Thyroid gland (tissue), 4 donors: ENCODE data around the gene DNM3. TPM values are rescaled to one million over a fixed set of nuclear protein-coding genes. Genes with fewer than 3 reads are reported as not detected.

ENCODE experiments used
- DNase-seq, 2 donors: peaks; one replicate each; pipeline ENCODE4 v3.0.0-alpha.2; 2019
- H3K27ac ChIP-seq, 3 donors: fragments of 200-600 bp; sonication (generic); 1 replicate in 2 of 3; 2 replicates in 1 of 3; pipeline ENCODE4 v1.5.1; 2016 to 2019; ENCODE audit warnings: mild to moderate bottlenecking in 1 of 3, moderate library complexity in 1 of 3
- H3K27me3 ChIP-seq: fragments of 200-600 bp; sonication (generic); one replicate; pipeline ENCODE4 v1.5.1; 2019
- H3K36me3 ChIP-seq, 2 donors: fragments of 200-600 bp; sonication (generic); one replicate each; pipeline ENCODE4 v1.5.1; 2016 to 2019
- H3K4me1 ChIP-seq, 2 donors: fragments of 200-600 bp; sonication (generic); one replicate each; pipeline ENCODE4 v1.5.1; 2017 to 2019
- H3K4me3 ChIP-seq, 3 donors: fragments of 200-600 bp; sonication (generic); replicated peaks in 1 of 3; 1 replicate in 2 of 3; 2 replicates in 1 of 3; pipeline ENCODE4 v1.5.1; 2016; ENCODE audit warnings: mild to moderate bottlenecking in 1 of 3
- H3K9me3 ChIP-seq: fragments of 200-600 bp; sonication (generic); one replicate; pipeline ENCODE4 v1.5.1; 2017
- CTCF ChIP-seq, 6 experiments: fragments of 200-600 bp in 3 of 6; fragments of 450-650 bp in 3 of 6; sonication (generic) in 3 of 6; IDR thresholded peaks; one replicate each; pipeline ENCODE4 v1.5.1; 2016 to 2019; ENCODE audit warnings: antibody characterized with exemption in 6 of 6, mild to moderate bottlenecking in 2 of 6, inconsistent platforms in 1 of 6, moderate library complexity in 1 of 6
- POLR2A ChIP-seq, 2 donors: fragments of 450-650 bp; IDR thresholded peaks; one replicate each; pipeline ENCODE4 v1.6.1; 2017; ENCODE audit warnings: antibody characterized with exemption in 2 of 2, mild to moderate bottlenecking in 2 of 2, moderate library complexity in 1 of 2
- WGBS, 2 donors: methylation state at CpG; one replicate each; pipeline ENCODE4 v1.1.5; 2017; 5-methylcytosine and 5-hydroxymethylcytosine counted together
- intact Hi-C: fragments of 100-400 bp; cut with DNase I; formaldehyde crosslinking; loops from one replicate; pipeline ENCODE4 v1.15.1; 2023
- total RNA-seq, 4 donors: library from RNA; depleted of rRNA; stranded (reverse); fragments of >200 nt; gene quantifications; one replicate each; pipeline ENCODE4 v1.2.3, GENCODE V29; 2016

DNM3 gene
- total RNA-seq, 4 donors from 2014 or later = 9.0 to 13.6 (median 10.8) TPM

DNA sequence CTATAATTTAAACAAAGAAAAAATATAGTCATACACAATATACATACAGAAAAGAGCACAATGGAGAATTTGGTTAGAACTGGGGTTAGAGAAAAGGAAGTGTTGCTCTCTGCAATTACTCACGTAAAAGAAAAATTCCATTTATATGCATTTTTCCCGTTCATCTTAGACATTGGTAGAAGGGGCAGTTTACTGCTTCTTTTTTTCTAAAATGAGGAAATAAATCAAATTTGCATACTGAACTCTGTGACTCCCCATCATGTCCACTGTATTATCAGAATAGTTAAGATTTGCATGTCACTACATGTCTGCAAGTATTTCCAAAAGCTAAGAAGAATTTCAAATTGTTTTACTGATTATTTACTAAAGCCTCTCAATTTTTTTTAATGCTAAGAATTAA, 535.1 kb downstream of the DNM3 start:
- no peaks in the 10 kb centered on the region for H3K27me3 ChIP-seq
- no peak overlapping the region for H3K27ac ChIP-seq
- DNase-seq = no peak
- no peaks in the 10 kb centered on the region for H3K4me1 ChIP-seq
- H3K36me3 ChIP-seq = no peaks in the 10 kb centered on the region
- TF ChIP-seq CTCF (IDR thresholded peaks at IDR 0.05) (no peak), POLR2A (IDR thresholded peaks at IDR 0.05) (no peak)
- H3K4me3 ChIP-seq = no peak overlapping the region
- WGBS, 2 donors = 79% methylated on average over 2 of the region's 2 CpGs
- H3K9me3 ChIP-seq = no peaks in the 10 kb centered on the region
- intact Hi-C loops = no loop called here

DNA sequence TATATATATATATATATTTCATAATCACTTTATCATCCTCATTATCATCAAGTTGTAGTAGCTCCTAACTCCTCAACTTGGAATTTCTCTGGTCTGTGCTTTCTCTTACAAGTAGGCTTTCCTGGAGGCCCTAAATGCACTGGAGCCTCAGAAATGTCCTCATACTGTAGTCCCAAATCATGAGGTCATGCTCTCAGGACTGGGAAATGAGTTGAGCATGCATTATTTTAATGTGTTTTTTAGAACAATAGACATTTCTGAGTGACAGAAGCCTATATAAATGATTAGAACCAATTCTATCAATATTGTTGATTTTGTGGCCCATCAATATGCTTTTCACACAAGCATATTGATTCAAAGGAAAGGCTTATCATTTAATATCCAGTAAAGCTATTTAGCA, 536.3 kb downstream of the DNM3 start:
- Histone ChIP-seq H3K4me1 (no peaks in the 10 kb centered on the region), H3K4me3 (no peak overlapping the region), H3K27me3 (no peaks in the 10 kb centered on the region), H3K36me3 (no peaks in the 10 kb centered on the region), H3K27ac (no peak overlapping the region), H3K9me3 (no peaks in the 10 kb centered on the region)
- TF ChIP-seq POLR2A (IDR thresholded peaks at IDR 0.05) (no peak), CTCF (IDR thresholded peaks at IDR 0.05) (no peak)
- intact Hi-C loops = no loop called here
- no peak for DNase-seq

DNA sequence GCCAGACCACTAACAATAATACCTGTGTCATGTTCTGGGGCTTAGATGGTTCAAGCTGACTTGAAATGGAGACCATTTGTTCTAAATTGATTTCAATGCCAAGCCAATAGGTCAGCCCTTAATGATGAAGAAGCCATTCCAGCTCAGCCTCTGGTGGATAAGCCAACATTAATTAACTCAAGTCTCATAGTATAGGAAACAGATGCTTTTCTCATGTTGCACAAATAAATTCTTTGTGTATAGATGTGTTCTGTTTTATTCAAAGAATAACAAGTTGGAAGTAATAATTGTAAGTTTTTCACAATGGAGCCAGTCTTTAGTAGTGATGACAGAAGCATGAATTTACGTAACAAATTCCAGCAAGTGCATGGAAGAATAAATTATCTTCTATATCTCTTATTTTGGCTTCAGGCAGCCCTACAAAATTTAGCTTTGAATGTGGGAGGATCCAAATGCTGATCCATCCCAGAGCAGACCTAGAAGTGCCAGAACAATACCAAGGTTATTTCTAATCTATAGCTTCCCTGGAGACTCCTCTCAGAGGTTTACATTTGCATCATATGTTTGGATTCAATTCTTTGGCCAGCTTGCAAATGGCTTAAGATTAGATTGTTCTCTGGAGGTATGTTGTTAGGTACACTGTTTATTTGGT, 536.9 kb downstream of the DNM3 start:
- TF ChIP-seq POLR2A (IDR thresholded peaks at IDR 0.05) (no peak), CTCF (IDR thresholded peaks at IDR 0.05) (no peak)
- WGBS, 2 donors = 92 to 96% methylated on average over 1 of the region's 1 CpG
- Histone ChIP-seq H3K36me3 (no peaks in the 10 kb centered on the region), H3K4me1 (peaks cover 4% of the 10 kb centered on the region in 2 donors), H3K4me3 (no peak overlapping the region), H3K9me3 (no peaks in the 10 kb centered on the region), H3K27me3 (no peaks in the 10 kb centered on the region), H3K27ac (no peak overlapping the region)
- intact Hi-C loops = no loop called here
- DNase-seq = no peak

GRCh38 chr1:172380441-172381244, 539.3 kb downstream of the DNM3 start:
- H3K4me1 ChIP-seq = peaks cover 8 to 9% of the 10 kb centered on the region in 2 donors
- no peak for DNase-seq
- H3K27me3 ChIP-seq = no peaks in the 10 kb centered on the region
- no peak overlapping the region for H3K27ac ChIP-seq
- no peaks in the 10 kb centered on the region for H3K9me3 ChIP-seq
- intact Hi-C loops = no loop called here
- no peaks in the 10 kb centered on the region for H3K36me3 ChIP-seq
- TF ChIP-seq POLR2A (IDR thresholded peaks at IDR 0.05) = no peak
- TF ChIP-seq CTCF (IDR thresholded peaks at IDR 0.05) = no peak
- WGBS, 2 donors = 65 to 68% methylated on average over 6 of the region's 6 CpGs
- H3K4me3 ChIP-seq = no peak overlapping the region

GRCh38 chr1:172381946-172382345, 540.6 kb downstream of the DNM3 start:
- 90 to 97% methylated on average over 2 of the region's 2 CpGs for WGBS, 2 donors
- DNase-seq = no peak
- intact Hi-C loops = no loop called here
- H3K4me1 ChIP-seq = peaks cover 8 to 9% of the 10 kb centered on the region in 2 donors
- TF ChIP-seq CTCF (IDR thresholded peaks at IDR 0.05) = no peak
- no peak for TF ChIP-seq POLR2A (IDR thresholded peaks at IDR 0.05)
- H3K4me3 ChIP-seq = no peak overlapping the region
- no peaks in the 10 kb centered on the region for H3K9me3 ChIP-seq
- H3K36me3 ChIP-seq = no peaks in the 10 kb centered on the region
- no peaks in the 10 kb centered on the region for H3K27me3 ChIP-seq
- no peak overlapping the region for H3K27ac ChIP-seq
